HepG2 (cell line): ENCODE results near the gene PLD1. TPM values are rescaled to one million over a fixed set of nuclear protein-coding genes. Genes with fewer than 3 reads are reported as not detected.
A peak's percentile ranks its signal among the peaks of the same experiment; 100 is the strongest.

Experiments used
- CEBPZ ChIP-seq: IDR thresholded peaks from 2 replicates; pipeline ENCODE4 v1.6.1; 2012; ENCODE audit warnings: low read length, improper control_type of control experiment
- GLMP ChIP-seq: sonication (generic); formaldehyde crosslinking; IDR thresholded peaks from 2 replicates; pipeline ENCODE4 v1.9.0; 2021; ENCODE audit warnings: missing genetic modification reagents, mild to moderate bottlenecking, borderline replicate concordance
- KMT2B ChIP-seq: IDR thresholded peaks from 2 replicates; pipeline ENCODE4 v1.6.1; 2016; ENCODE audit warnings: missing genetic modification reagents, missing compliant biosample characterization
- PHF20 ChIP-seq: sonication (generic); formaldehyde crosslinking; IDR thresholded peaks from 2 replicates; pipeline ENCODE4 v1.5.0; 2020; ENCODE audit warnings: mild to moderate bottlenecking, missing genetic modification reagents
- RFX3 ChIP-seq: IDR thresholded peaks from 2 replicates; pipeline ENCODE4 v1.6.1; 2016; ENCODE audit warnings: missing biosample characterization, missing genetic modification reagents
- USF2 ChIP-seq, 2 experiments: sonication (generic) in 1 of 2; formaldehyde crosslinking in 1 of 2; IDR thresholded peaks; 2 replicates each; pipeline versions ENCODE4 v1.5.1 to v1.6.1; 2011 to 2020; ENCODE audit warnings: borderline replicate concordance in 1 of 2, low read depth in 1 of 2, low read length in 1 of 2, mild to moderate bottlenecking in 1 of 2, missing genetic modification reagents in 1 of 2, moderate library complexity in 1 of 2
- ZNF225 ChIP-seq: sonication (generic); formaldehyde crosslinking; IDR thresholded peaks from 2 replicates; pipeline ENCODE4 v1.4.0; 2020; ENCODE audit warnings: mild to moderate bottlenecking, missing genetic modification reagents
- ZNF235 ChIP-seq: sonication (generic); formaldehyde crosslinking; IDR thresholded peaks from 2 replicates; pipeline ENCODE4 v1.8.1; 2023; ENCODE audit warnings: mild to moderate bottlenecking, missing genetic modification reagents, borderline replicate concordance
- ZNF382 ChIP-seq: sonication (generic); formaldehyde crosslinking; IDR thresholded peaks from 2 replicates; pipeline ENCODE4 v1.5.0; 2020; ENCODE audit warnings: missing genetic modification reagents, mild to moderate bottlenecking, borderline replicate concordance
- ZNF441 ChIP-seq: sonication (generic); formaldehyde crosslinking; IDR thresholded peaks from 2 replicates; pipeline ENCODE4 v1.7.0; 2021; ENCODE audit warnings: missing genetic modification reagents, borderline replicate concordance
- ZNF530 ChIP-seq: sonication (generic); formaldehyde crosslinking; IDR thresholded peaks from 2 replicates; pipeline ENCODE4 v1.5.0; 2020; ENCODE audit warnings: low read depth, mild to moderate bottlenecking, missing genetic modification reagents
- ZNF552 ChIP-seq: sonication (generic); formaldehyde crosslinking; IDR thresholded peaks from 2 replicates; pipeline ENCODE4 v1.9.0; 2022; ENCODE audit warnings: missing genetic modification reagents, mild to moderate bottlenecking, borderline replicate concordance
- ZNF614 ChIP-seq: IDR thresholded peaks from 2 replicates; pipeline ENCODE4 v1.6.1; 2018; ENCODE audit warnings: missing biosample characterization, missing genetic modification reagents, inconsistent platforms, borderline replicate concordance
- ZNF704 ChIP-seq: sonication (generic); formaldehyde crosslinking; IDR thresholded peaks from 2 replicates; pipeline ENCODE4 v1.8.1; 2023; ENCODE audit warnings: mild to moderate bottlenecking, inconsistent platforms, moderate library complexity, missing genetic modification reagents, borderline replicate concordance
- ZSCAN29 ChIP-seq: sonication (generic); formaldehyde crosslinking; conservative IDR thresholded peaks from 2 replicates; pipeline ENCODE4 v1.4.0; 2020; ENCODE audit warnings: mild to moderate bottlenecking, missing genetic modification reagents
- ZXDC ChIP-seq: sonication (generic); formaldehyde crosslinking; IDR thresholded peaks from 2 replicates; pipeline ENCODE4 v1.5.0; 2020; ENCODE audit warnings: mild to moderate bottlenecking, missing genetic modification reagents
- polyA plus RNA-seq, 8 experiments: library from polyadenylated mRNA; depleted of rRNA in 3 of 8; stranded (reverse) in 7 of 8; unstranded in 1 of 8; fragments of >200 nt; fragmentation: Illumina TruSeq in 4 of 8; extraction: Trizol in 4 of 8; gene quantifications; 2 replicates each; pipeline versions ENCODE4 v1.2.1 to v1.2.3, GENCODE V29; 2011 to 2016; ENCODE audit warnings: low read depth in 4 of 8, missing spikeins in 1 of 8, mixed read lengths in 1 of 8; ENCODE audit not compliant: insufficient read depth in 1 of 8
- total RNA-seq, 5 experiments: library from RNA; depleted of rRNA; stranded (reverse); fragments of >200 nt; fragmentation: Illumina TruSeq; extraction: Trizol; gene quantifications; 2 replicates each; pipeline ENCODE4 v1.2.3, GENCODE V29; 2016; ENCODE audit warnings: low read depth in 1 of 5

The PLD1 gene
- total and polyA plus RNA-seq, 2 of the 13 experiments (the other 11 are each of a cell fraction or from before 2014, with no cell fraction given): 27.1 to 59.4 TPM

- no peak for TF ChIP-seq USF2 (IDR thresholded peaks at IDR 0.05; ENCODE audit: low read depth, low read length)
- TF ChIP-seq USF2 (CRISPR knock-in tag; IDR thresholded peaks at IDR 0.05; ENCODE audit: borderline replicate concordance): no peak
- peak; percentile 49; the same call in 1 of the 2 replicates for TF ChIP-seq ZXDC (CRISPR knock-in tag)
- 0 out of 2 replicates have a peak, but pooled peaks have one; percentile 78 for TF ChIP-seq ZNF225 (CRISPR knock-in tag)
- no peak for TF ChIP-seq CEBPZ
- peak; percentile 26; the same call in 1 of the 2 replicates for TF ChIP-seq PHF20 (CRISPR knock-in tag)
- no peak for TF ChIP-seq GLMP (CRISPR knock-in tag)
- TF ChIP-seq ZNF235 (CRISPR knock-in tag): peak; percentile 90; the same call in 1 of the 2 replicates
- no peak for TF ChIP-seq ZNF382 (CRISPR knock-in tag)
- TF ChIP-seq ZNF530 (CRISPR knock-in tag): 0 out of 2 replicates have a peak, but pooled peaks have one; percentile 55
- TF ChIP-seq ZNF441: peak; percentile 76
- peak; percentile 83; the same call in 1 of the 2 replicates for TF ChIP-seq ZSCAN29 (CRISPR knock-in tag)
- peak; percentile 76; the same call in 1 of the 2 replicates for TF ChIP-seq KMT2B (CRISPR knock-in tag)
- TF ChIP-seq ZNF552 (CRISPR knock-in tag): peak; percentile 52; the same call in 1 of the 2 replicates
- TF ChIP-seq ZNF614 (CRISPR knock-in tag): peak; percentile 55; the same call in 1 of the 2 replicates
- TF ChIP-seq ZNF704 (CRISPR knock-in tag): peak; percentile 71; the same call in 1 of the 2 replicates
- no peak for TF ChIP-seq RFX3
Measured at GRCh38 chr3:171809861-171810628, at the start of gene PLD1 (continued).
